Measurements from ENCODE around the gene SRRM3.
"Not testable (repeated sequence)": the region's sequence is repeated elsewhere in the genome, so short reads cannot be mapped to it uniquely, and the experiment has no call there.

Gene SRRM3

GRCh38 chr7:76285604-76286374 is 84.1 kb downstream of the SRRM3 start:
- no peak for DNase-seq (ENCODE audit: extremely low read depth in 1 of 2, low read depth in 1 of 2)

- no peak for DNase-seq (ENCODE audit: extremely low read depth in 1 of 2, low read depth in 1 of 2)
Observed at GRCh38 chr7:76286842-76287403, 85.2 kb downstream of the SRRM3 start.

GRCh38 chr7:76290847-76291350 is 89.2 kb downstream of the SRRM3 start:
- not testable (repeated sequence) for DNase-seq (ENCODE audit: extremely low read depth in 1 of 2, low read depth in 1 of 2)

- DNase-seq (ENCODE audit: extremely low read depth in 1 of 2, low read depth in 1 of 2): peak; percentile 66 to 73
Observed at GRCh38 chr7:76291351-76292212, 89.9 kb downstream of the SRRM3 start.

GRCh38 chr7:76292213-76292573 is 90.5 kb downstream of the SRRM3 start:
- DNase-seq (ENCODE audit: extremely low read depth in 1 of 2, low read depth in 1 of 2): no peak

- not testable (repeated sequence) for DNase-seq (ENCODE audit: extremely low read depth in 1 of 2, low read depth in 1 of 2)
Observed at GRCh38 chr7:76292911-76293310, 91.2 kb downstream of the SRRM3 start.

GRCh38 chr7:76293407-76293901 is 91.8 kb downstream of the SRRM3 start:
- no peak for DNase-seq (ENCODE audit: extremely low read depth in 1 of 2, low read depth in 1 of 2)

- DNase-seq (ENCODE audit: extremely low read depth in 1 of 2, low read depth in 1 of 2): no peak
Observed at GRCh38 chr7:76294344-76295024, 92.8 kb downstream of the SRRM3 start.

- no peak for DNase-seq (ENCODE audit: extremely low read depth in 1 of 2, low read depth in 1 of 2)
Observed at GRCh38 chr7:76296743-76297740, 95.3 kb downstream of the SRRM3 start.

GRCh38 chr7:76300166-76300731 is 98.6 kb downstream of the SRRM3 start:
- DNase-seq (ENCODE audit: extremely low read depth in 1 of 2, low read depth in 1 of 2): no peak

- no peak for DNase-seq (ENCODE audit: extremely low read depth in 1 of 2, low read depth in 1 of 2)
Observed at GRCh38 chr7:76301000-76301399, 99.3 kb downstream of the SRRM3 start.

- peak in 1 of 2 donors; percentile 51 for DNase-seq (ENCODE audit: extremely low read depth in 1 of 2, low read depth in 1 of 2)
Observed at GRCh38 chr7:76302347-76303201, 100.9 kb downstream of the SRRM3 start, which contains the start of gene HSPB1. HSPB1 (plus strand) TSS chr7:76302673; CDS start chr7:76302713, 40 bp downstream.

GRCh38 chr7:76303202-76304147 is 101.8 kb downstream of the SRRM3 start:
- peak; percentile 51 to 67 for DNase-seq (ENCODE audit: extremely low read depth in 1 of 2, low read depth in 1 of 2)

- DNase-seq (ENCODE audit: extremely low read depth in 1 of 2, low read depth in 1 of 2): no peak
Observed at GRCh38 chr7:76304888-76305375, 103.2 kb downstream of the SRRM3 start.

GRCh38 chr7:76308874-76309273 is 107.2 kb downstream of the SRRM3 start:
- DNase-seq (ENCODE audit: extremely low read depth in 1 of 2, low read depth in 1 of 2): not testable (repeated sequence)

- DNase-seq (ENCODE audit: extremely low read depth in 1 of 2, low read depth in 1 of 2): not testable (repeated sequence)
Observed at GRCh38 chr7:76309341-76310101, 107.8 kb downstream of the SRRM3 start.

Data from activated CD8-positive, alpha-beta memory T cell treated with anti-CD3 and anti-CD28 coated beads for 1 hour (primary cell).